ENCODE measurements around the gene REEP6. TPM values are rescaled to one million over a fixed set of nuclear protein-coding genes. Genes with fewer than 3 reads are reported as not detected.
A peak's percentile ranks its signal among the peaks of the same experiment; 100 is the strongest.

REEP6 gene
- total and polyA plus RNA-seq, 10 donors = 0.65 to 2.6 (median 1.6) TPM; not detected in 1

GRCh38 chr19:1503925-1504773 is 13.2 kb downstream of the REEP6 start:
- Histone ChIP-seq H3K4me3 (peak overlapping the region in 1 of 8 donors; percentile 24), H3K36me3 (no peaks in the 10 kb centered on the region), H3K4me1 (peaks cover 8 to 29% (median 19%) of the 10 kb centered on the region in 6 donors), H3K27ac (no peak overlapping the region), H3K27me3 (replicated peaks in 1 of 7) (peaks cover 0 to 93% (median 21%) of the 10 kb centered on the region in 7 donors), H3K9me3 (peaks cover 0 to 9% (median 0%) of the 10 kb centered on the region in 8 donors)
- 53 to 63% (median 57%) methylated on average over 22 to 23 of the region's 23 CpGs for WGBS, 5 donors
- intact Hi-C loops (cut with DNase I; ENCODE audit: low total_unique reads) = no loop called here
- no peak for DNase-seq
- TF ChIP-seq CTCF (IDR thresholded peaks at IDR 0.05 in 8 of 11, conservative IDR thresholded peaks at IDR 0.05 in 3 of 11) (no peak), POLR2AphosphoS5 (IDR thresholded peaks at IDR 0.05) (no peak), POLR2A (IDR thresholded peaks at IDR 0.05) (no peak)

GRCh38 chr19:1505012-1505411 is 14.0 kb downstream of the REEP6 start:
- intact Hi-C loops (cut with DNase I; ENCODE audit: low total_unique reads) = no loop called here
- H3K27me3 ChIP-seq (replicated peaks in 1 of 7) = peaks cover 0 to 91% (median 21%) of the 10 kb centered on the region in 7 donors
- 66 to 75% (median 72%) methylated on average over 8 of the region's 8 CpGs for WGBS, 5 donors

GRCh38 chr19:1505991-1506881 is 15.3 kb downstream of the REEP6 start:
- Histone ChIP-seq H3K36me3 (no peaks in the 10 kb centered on the region), H3K27me3 (replicated peaks in 1 of 7) (peaks cover 0 to 96% (median 28%) of the 10 kb centered on the region in 7 donors), H3K4me1 (peaks cover 8 to 29% (median 19%) of the 10 kb centered on the region in 6 donors), H3K9me3 (peaks cover 0 to 9% (median 0%) of the 10 kb centered on the region in 8 donors), H3K27ac (no peak overlapping the region), H3K4me3 (no peak overlapping the region)
- intact Hi-C loops (cut with DNase I; ENCODE audit: low total_unique reads) = no loop called here
- 87 to 92% (median 89%) methylated on average over 19 to 45 of the region's 45 CpGs for WGBS, 5 donors
- TF ChIP-seq POLR2A (IDR thresholded peaks at IDR 0.05) (no peak), POLR2AphosphoS5 (IDR thresholded peaks at IDR 0.05) (no peak), CTCF (IDR thresholded peaks at IDR 0.05 in 8 of 11, conservative IDR thresholded peaks at IDR 0.05 in 3 of 11) (no peak)
- no peak for DNase-seq

More at GRCh38 chr19:1505012-1505411, 14.0 kb downstream of the REEP6 start:
- Histone ChIP-seq H3K4me3 (no peak overlapping the region), H3K9me3 (peaks cover 0 to 9% (median 0%) of the 10 kb centered on the region in 8 donors), H3K27ac (no peak overlapping the region), H3K4me1 (peaks cover 8 to 29% (median 19%) of the 10 kb centered on the region in 6 donors), H3K36me3 (no peaks in the 10 kb centered on the region)
- no peak for TF ChIP-seq CTCF (IDR thresholded peaks at IDR 0.05 in 8 of 11, conservative IDR thresholded peaks at IDR 0.05 in 3 of 11)
- TF ChIP-seq POLR2AphosphoS5 (IDR thresholded peaks at IDR 0.05) = no peak
- DNase-seq = no peak
